GM20431 (cell line): ENCODE data around the gene CNTNAP2.

Experiments used
- in situ Hi-C: fragments of 300-500 bp; cut with MseI, MboI; formaldehyde crosslinking; loops from one replicate; pipeline ENCODE4 v1.15.0; 2020; ENCODE audit warnings: low sequenced_read_pairs; ENCODE audit not compliant: unreplicated experiment

Gene CNTNAP2

DNA sequence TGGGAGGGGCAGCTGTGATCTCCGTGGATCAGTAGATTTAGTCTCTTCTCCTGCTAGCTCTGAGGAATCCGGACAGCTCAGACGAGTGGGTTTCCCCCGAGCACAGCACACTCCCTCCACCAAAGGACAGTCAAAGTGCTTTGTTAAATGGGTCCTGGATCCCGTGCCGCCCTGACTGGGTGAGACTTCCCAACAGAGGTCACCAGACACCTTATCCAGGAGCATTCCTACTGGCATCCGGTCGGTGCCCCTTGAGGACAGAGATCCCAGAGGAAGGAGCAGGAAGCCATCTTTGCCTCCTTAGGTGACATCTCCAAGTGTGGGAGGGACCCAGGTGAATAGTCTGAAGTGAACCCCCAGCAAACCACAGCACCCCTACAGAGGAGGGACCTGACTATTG, 1148.9 kb downstream of the CNTNAP2 start:
- in situ Hi-C loops = no loop called here

DNA sequence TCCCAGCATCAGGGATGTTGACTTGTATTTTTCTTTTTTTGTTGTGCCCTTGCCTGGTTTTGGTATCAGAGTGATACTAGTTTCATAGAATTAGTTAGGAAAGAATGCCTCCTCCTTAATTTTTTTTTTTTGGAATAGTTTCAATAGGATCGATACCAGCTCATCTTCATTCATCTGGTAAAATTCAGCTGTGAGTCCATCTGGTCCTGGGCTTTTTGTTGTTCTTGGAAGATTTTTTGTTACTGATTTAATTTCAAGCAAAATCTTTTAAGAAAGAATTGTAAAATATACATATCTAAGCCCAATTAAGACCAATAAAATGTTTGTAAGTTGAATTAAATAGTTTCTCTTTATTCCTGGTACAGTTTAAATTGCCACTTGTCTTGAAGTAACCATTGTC, 1159.5 kb downstream of the CNTNAP2 start:
- in situ Hi-C loops = no loop called here

DNA sequence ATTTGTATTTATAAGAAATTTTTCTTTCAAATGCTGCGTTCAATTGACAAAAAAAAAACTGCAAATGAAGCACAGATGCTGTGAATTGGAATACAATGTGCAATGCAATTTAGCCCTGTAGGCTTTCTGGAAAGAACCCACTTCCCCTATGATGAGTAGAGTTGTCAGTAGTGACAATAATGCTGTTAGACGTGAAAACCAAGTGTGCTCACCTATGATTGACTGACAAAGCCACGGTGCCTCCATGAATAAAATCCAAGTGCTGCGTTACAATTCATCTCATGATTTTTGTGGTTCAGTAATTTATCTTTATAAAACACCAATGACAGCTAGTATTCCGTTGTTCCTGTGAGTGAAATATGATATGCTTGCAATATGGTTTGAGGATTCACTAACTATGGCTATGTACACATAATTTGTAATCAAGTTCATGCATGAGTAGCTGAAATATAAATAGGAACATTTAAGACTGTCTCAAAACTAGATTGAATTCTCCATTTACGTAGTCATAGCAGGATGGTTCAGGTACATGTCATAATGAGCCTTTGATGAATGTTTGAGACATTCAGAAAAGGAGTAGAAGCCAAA, 1160.3 kb downstream of the CNTNAP2 start:
- in situ Hi-C loops = no loop called here

- in situ Hi-C loops = no loop called here
Observed at GRCh38 chr7:147279514-147279913, 1162.9 kb downstream of the CNTNAP2 start.

- in situ Hi-C loops = no loop called here
Observed at GRCh38 chr7:147279964-147280374, 1163.4 kb downstream of the CNTNAP2 start.

- in situ Hi-C loops = no loop called here
Observed at GRCh38 chr7:147282204-147282603, 1165.6 kb downstream of the CNTNAP2 start.

- in situ Hi-C loops = no loop called here
Observed at GRCh38 chr7:147296201-147296600, 1179.6 kb downstream of the CNTNAP2 start.

GRCh38 chr7:147296986-147297385, 1180.4 kb downstream of the CNTNAP2 start:
- in situ Hi-C loops = no loop called here

DNA sequence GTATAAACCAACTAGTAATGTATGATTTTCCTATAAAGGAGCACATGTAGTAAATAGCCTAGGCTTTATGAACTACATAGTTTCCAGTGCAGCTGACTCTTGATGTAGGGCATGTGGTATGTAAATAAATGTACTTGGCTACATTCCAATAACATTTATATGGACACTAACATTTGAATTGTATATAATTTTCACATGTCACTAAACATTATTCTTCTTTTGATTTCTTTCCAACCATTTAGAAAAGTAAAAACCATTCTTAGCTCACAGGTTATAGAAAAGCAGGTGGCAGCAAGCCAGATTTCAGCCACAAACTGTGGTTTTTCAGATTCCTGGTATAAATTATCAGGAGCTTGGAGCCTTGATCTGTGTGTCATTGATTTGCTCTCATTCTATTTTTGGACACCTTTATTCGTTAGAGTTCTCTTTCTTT, 1182.0 kb downstream of the CNTNAP2 start:
- in situ Hi-C loops = no loop called here

DNA sequence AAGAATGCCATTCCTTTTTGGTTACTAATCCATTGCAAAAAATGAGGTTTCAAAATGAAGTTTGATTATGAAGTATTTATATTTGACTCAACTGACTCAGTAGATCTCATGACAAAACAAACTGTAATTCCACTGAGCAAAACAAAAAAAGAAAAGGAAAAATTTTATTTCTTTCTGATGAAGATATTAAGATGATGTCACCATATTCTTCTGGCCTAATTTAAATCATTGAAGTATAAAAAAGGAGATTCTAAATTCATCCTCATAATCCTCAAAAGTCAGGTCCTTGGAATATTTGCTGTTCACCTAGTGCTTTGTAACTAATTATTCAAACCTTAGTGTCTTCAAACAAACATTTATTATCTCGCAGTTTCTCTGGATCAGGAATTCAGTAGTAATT, 1183.7 kb downstream of the CNTNAP2 start:
- in situ Hi-C loops = no loop called here

DNA sequence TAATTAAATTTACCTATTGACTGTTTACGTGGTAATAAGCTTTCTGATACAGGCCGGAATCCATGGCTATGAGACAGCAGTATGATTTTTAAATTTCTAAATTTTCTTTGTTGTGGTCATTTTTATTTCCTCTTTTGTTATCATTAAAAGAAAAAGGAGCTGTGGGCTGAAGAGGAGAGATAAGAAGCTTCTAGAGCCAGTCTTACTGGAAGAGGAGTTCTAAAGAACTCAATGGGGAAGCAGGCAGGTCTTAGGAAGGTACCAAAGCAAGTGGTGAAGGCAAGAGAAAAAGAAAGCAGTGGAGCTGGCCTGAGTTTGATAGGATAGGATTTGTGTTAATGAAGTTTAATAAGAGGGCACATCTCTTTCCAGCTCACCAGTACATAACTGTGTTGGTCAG, 1187.8 kb downstream of the CNTNAP2 start:
- in situ Hi-C loops = no loop called here

- in situ Hi-C loops = no loop called here
Observed at GRCh38 chr7:147305827-147306226, 1189.2 kb downstream of the CNTNAP2 start.

- in situ Hi-C loops = no loop called here
Observed at GRCh38 chr7:147308539-147308938, 1191.9 kb downstream of the CNTNAP2 start.

GRCh38 chr7:147311336-147311735, 1194.7 kb downstream of the CNTNAP2 start:
- in situ Hi-C loops = no loop called here

DNA sequence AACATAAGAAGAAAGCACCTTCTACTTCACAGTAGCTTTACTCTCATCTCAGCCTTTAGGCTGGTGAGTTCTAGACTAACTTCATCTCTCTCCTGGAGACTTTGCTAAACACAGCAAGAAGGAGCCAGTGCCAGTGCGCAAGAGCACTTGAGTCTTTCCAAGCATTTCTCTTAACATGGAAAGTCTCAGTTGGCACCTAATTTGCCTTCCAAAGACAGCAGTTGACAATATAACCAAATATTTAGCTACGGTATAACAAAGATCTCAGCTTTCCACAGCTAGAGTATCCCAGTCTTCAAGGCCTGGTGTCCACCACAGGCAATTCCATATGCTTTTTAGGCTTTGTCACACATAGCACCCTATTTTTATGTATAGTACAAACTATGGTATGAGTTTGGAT, 1204.9 kb downstream of the CNTNAP2 start:
- in situ Hi-C loops = no loop called here

DNA sequence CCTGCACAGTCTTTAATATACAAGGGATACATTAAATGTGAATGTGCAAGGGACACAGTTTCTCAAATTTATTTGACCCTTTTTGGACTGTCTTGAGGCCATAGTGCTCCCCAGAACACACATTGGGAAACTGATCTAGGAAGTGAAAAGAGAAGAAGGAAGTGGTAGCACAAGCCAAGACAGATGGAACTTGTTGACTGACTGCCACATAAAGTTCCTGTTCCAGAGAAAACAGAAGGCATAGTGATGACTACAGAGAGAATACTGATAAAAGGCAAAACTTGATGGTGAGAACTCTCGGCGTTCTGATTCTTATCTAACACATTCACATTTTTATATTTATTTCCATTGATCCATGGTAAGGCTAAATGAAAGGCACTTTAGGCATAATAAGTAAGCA, 1216.4 kb downstream of the CNTNAP2 start:
- in situ Hi-C loops = no loop called here

DNA sequence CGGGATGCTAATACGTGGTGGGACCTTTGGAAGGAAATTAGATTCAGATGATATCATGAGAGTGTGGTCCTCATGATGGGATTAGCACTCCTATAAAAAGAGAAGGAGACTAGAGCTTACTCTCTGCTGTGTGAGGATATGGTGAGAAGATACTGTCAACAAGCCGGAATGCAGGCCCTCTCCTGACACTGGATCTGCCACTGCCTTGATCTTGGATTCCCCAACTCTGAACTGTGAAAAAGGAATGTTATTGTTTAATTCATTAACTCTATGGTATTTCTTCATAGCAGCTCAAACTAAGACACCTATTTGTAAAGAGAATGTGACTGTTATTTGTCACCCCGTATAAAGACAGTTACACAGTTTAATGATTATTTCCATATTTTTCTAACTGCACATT, 1246.5 kb downstream of the CNTNAP2 start:
- in situ Hi-C loops = no loop called here

DNA sequence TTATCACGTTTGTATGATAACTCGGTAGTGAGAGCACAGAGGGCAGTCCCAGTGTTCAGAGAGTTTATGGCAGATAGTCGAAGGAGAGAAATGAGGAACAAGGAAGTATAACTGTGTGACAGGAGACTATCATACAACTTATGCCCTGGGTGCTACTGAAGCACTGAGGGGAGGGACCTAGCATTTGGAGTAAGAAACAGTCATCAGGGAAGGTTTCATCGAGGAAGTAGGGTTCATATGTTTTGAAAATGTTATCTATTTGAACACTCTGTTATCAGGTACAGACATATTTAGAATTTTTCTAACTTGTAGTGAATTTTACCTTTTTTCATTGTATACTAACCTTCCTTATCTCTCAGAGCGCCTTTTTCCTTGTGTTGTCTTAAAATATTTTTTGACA, 1259.6 kb downstream of the CNTNAP2 start:
- in situ Hi-C loops = no loop called here

- in situ Hi-C loops = no loop called here
Observed at GRCh38 chr7:147380926-147381325, 1264.3 kb downstream of the CNTNAP2 start.

DNA sequence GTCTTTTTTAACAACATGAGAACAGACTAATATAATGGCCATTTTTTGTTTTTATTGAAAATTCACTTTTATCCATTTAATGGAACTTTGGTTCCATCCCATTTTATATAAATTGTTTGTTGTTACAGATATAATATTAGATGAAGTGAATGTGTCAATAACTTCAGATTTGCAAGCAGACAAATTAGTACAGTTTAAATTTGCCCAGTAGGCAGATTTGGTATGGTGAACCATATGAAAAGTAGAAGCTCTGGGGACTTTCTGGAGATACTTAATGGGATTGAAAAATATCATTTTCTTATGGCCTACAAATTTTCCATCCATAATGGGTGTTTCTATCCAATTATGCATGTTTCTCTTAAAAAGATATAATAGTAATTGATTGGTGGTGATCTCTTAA, 1277.7 kb downstream of the CNTNAP2 start:
- in situ Hi-C loops = no loop called here

DNA sequence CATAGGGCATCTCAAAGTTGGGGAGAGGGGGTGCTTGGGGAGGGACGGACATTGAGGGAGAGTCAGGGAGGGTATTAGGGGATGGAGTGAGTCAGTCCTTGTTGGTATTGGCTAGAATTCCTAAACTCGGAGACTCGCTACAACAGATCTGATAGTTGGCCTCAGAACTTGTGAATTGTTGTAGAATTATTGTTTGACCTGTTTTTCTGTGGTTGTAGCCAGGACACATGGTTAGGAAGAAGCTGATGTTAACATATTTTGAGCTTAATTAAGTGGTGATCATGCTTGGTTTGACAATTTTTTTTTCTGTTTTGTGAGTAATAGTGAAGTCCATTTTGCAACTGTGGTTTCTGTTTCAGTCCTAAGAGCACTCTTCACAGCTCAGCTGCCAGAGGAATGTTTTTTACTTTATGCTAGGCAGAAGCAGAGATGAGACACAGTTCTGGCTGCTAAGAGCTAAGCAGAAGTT, 1283.7 kb downstream of the CNTNAP2 start:
- in situ Hi-C loops = no loop called here

DNA sequence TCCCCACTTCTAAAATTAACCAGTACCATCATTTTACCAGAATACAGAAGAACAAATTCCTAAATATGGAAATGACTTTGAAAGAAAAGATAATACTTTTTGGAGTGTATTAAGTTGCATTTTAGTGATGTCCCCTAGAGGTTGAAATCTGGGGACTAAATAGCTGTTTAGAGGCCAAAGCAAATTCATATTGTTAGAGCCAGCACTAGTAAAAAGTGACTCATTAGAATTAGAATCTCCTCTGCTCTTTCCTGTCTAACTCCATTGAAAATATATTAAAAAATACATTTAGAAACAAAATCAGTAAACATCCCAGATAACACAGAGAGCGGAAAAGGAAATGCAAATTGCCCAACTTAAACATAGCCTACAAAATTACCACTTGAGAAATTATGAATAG, 1284.3 kb downstream of the CNTNAP2 start:
- in situ Hi-C loops = no loop called here
